HCEC 1CT (cell line): ENCODE data around the gene TP53RK.

Experiments used
- DNase-seq: peaks from one replicate; pipeline ENCODE4 v3.0.0-alpha.2; 2017

TP53RK gene

DNA sequence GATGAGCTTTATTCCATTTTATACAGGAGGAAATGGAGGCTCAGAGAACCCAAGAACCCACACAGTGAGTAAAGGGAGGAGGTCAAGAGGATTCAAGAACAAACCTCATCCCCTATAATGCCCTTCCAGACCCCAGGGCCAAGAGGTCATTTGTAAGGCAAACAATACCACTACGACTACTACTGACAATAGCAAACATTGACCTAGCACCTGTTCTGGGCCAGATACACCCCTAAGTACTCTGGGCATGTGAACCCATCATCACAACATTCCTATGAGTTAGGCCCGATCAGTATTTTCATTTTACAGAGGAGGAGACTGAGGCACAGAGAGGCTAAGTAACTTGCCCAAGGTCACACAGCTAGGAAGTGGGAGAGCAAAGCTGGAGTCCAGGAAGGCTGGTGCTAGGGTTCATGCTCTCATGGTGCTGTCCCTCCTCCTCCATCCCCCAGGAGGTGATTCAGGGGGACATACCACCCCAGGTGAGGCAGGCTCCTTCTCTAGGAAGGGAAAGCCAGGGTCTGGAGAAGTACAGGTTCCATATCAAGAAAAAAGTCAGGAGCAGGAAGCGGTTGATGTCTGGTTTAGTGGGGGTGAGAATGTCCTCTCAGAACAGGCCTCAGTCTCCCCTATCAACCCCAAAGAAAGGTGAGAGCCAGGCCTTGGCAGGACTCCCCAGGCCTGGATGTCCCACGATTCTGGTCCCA is 51.7 kb downstream of the TP53RK start:
- no peak for DNase-seq

DNA sequence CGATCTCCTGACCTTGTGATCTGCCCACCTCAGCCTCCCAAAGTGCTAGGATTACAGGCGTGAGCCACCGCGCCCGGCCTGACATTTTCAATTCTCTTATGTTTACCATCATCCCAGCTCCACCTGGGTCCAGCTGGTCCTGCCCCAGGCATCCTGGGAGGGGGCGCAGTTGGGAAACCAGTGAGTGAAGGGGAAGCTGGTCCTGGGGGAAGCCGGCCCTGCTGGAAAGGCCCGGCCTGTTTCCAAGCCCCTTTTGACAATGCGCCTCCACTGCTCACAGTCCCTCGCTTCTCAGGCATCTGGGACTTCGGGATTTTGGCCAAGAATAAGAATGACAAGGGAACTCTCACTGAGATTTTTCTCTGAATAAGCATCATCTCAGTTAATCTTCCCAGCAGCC is 52.2 kb downstream of the TP53RK start:
- DNase-seq: no peak

- no peak for DNase-seq
Measured at GRCh38 chr20:46636514-46636913, 52.7 kb downstream of the TP53RK start.

GRCh38 chr20:46635514-46636136 is 53.6 kb downstream of the TP53RK start:
- no peak for DNase-seq

- DNase-seq: no peak
Measured at GRCh38 chr20:46634528-46634927, 54.7 kb downstream of the TP53RK start.
